Peyer's patch (tissue), 4 donors: ENCODE results near the gene GALNT6.

Experiments
- CTCF ChIP-seq, 6 experiments: fragments of 450-650 bp in 4 of 6; fragments of 200-600 bp in 2 of 6; sonication (generic) in 1 of 6; IDR thresholded peaks; one replicate each; pipeline ENCODE4 v1.5.1; 2017 to 2019; ENCODE audit warnings: antibody characterized with exemption in 6 of 6, mild to moderate bottlenecking in 3 of 6, moderate library complexity in 1 of 6
- POLR2A ChIP-seq, 2 donors: fragments of 450-650 bp; IDR thresholded peaks; one replicate each; pipeline ENCODE4 v1.5.1; 2017; ENCODE audit warnings: antibody characterized with exemption in 2 of 2, mild to moderate bottlenecking in 2 of 2, moderate library complexity in 2 of 2

- TF ChIP-seq POLR2A (IDR thresholded peaks at IDR 0.05) (no peak), CTCF (IDR thresholded peaks at IDR 0.05) (no peak)
Measured at GRCh38 chr12:51434305-51434704, 43.1 kb upstream of the GALNT6 start.
